ENCODE results near the gene KRT82. TPM values are rescaled to one million over a fixed set of nuclear protein-coding genes. Genes with fewer than 3 reads are reported as not detected.
"Not testable (repeated sequence)": the region's sequence is repeated elsewhere in the genome, so short reads cannot be mapped to it uniquely, and the experiment has no call there.

Gene KRT82
- polyA plus RNA-seq, 1 of the 3 experiments (the other 2 are of a cell fraction) = not detected

GRCh38 chr12:52448228-52448627, 42.1 kb upstream of the KRT82 start:
- no peak overlapping the region for H3K27ac ChIP-seq (ENCODE audit: low read depth in 2 of 2, low read length in 1 of 2)
- H3F3A ChIP-seq (replicated peaks; ENCODE audit: insufficient read depth) = no peaks in the 10 kb centered on the region
- H3K36me3 ChIP-seq (replicated peaks in 1 of 2; ENCODE audit: control insufficient read depth in 1 of 2, insufficient read depth in 2 of 2, low read length in 1 of 2) = no peaks in the 10 kb centered on the region
- H3K4me2 ChIP-seq = no peak overlapping the region
- H2AFZ ChIP-seq (ENCODE audit: low read depth) = no peak overlapping the region
- TF ChIP-seq CHD2 (IDR thresholded peaks at IDR 0.05; ENCODE audit: low read length, partially characterized antibody) = no peak
- no peak for TF ChIP-seq NFIC (IDR thresholded peaks at IDR 0.05; ENCODE audit: borderline replicate concordance)
- TF ChIP-seq RCOR1 (IDR thresholded peaks at IDR 0.05; ENCODE audit: low read length) = no peak
- no peak for TF ChIP-seq EZH2phosphoT487 (IDR thresholded peaks at IDR 0.05; ENCODE audit: borderline replicate concordance, low read depth)
- TF ChIP-seq TAF1 (IDR thresholded peaks at IDR 0.05; ENCODE audit: borderline replicate concordance, low read depth, low read length) = no peak
- TF ChIP-seq IRF3 (IDR thresholded peaks at IDR 0.05; ENCODE audit: low read depth, low read length) = no peak
- TF ChIP-seq FOSL2 (IDR thresholded peaks at IDR 0.05; ENCODE audit: borderline replicate concordance, low read depth) = no peak
- TF ChIP-seq YY1 (IDR thresholded peaks at IDR 0.05; ENCODE audit: low read depth) = no peak
- TF ChIP-seq EP300 (IDR thresholded peaks at IDR 0.05; ENCODE audit: borderline replicate concordance in 1 of 2, low read depth in 1 of 2, low read length in 1 of 2) = no peak
- no peak for TF ChIP-seq TEAD4 (IDR thresholded peaks at IDR 0.05; ENCODE audit: borderline replicate concordance, insufficient read depth)
- no peak for TF ChIP-seq RFX5 (IDR thresholded peaks at IDR 0.05; ENCODE audit: low read length)
- no peak for TF ChIP-seq REST (IDR thresholded peaks at IDR 0.05; ENCODE audit: low read depth, low read length)
- TF ChIP-seq RXRA (IDR thresholded peaks at IDR 0.05; ENCODE audit: borderline replicate concordance, low read depth) = no peak
- no peak for TF ChIP-seq ZBTB33 (IDR thresholded peaks at IDR 0.05; ENCODE audit: borderline replicate concordance, low read depth)
- TF ChIP-seq SIN3A (IDR thresholded peaks at IDR 0.05; ENCODE audit: borderline replicate concordance, low read depth, low read length) = no peak
- no peak for TF ChIP-seq GATA2 (CRISPR knock-in tag; IDR thresholded peaks at IDR 0.05)
- TF ChIP-seq FOXM1 (IDR thresholded peaks at IDR 0.05; ENCODE audit: low read depth) = no peak
- no peak for TF ChIP-seq SMC3 (IDR thresholded peaks at IDR 0.05; ENCODE audit: low read depth, low read length)
- TF ChIP-seq MEF2A (IDR thresholded peaks at IDR 0.05; ENCODE audit: borderline replicate concordance, low read depth) = no peak
- no peak overlapping the region for H3K9ac ChIP-seq
- WGBS (ENCODE audit: low lambda C conversion rate) = 1% methylated on average over 3 of the region's 3 CpGs
- no peaks in the 10 kb centered on the region for H3K9me3 ChIP-seq
- peaks cover 31% of the 10 kb centered on the region for H3K27me3 ChIP-seq (ENCODE audit: insufficient read depth)
- no peaks in the 10 kb centered on the region for H3K9me2 ChIP-seq
- DNase-seq = no peak
- ChIA-PET POLR2A (no interaction called here), CTCF (no interaction called here)
- H3K4me1 ChIP-seq (ENCODE audit: control insufficient read depth in 1 of 2, insufficient read depth in 2 of 2, low read depth in 1 of 2, low read length in 1 of 2) = no peaks in the 10 kb centered on the region
- H3K79me2 ChIP-seq (ENCODE audit: insufficient read depth) = no peaks in the 10 kb centered on the region
- no peak overlapping the region for H3K4me3 ChIP-seq (ENCODE audit: low read depth in 2 of 2, low read length in 1 of 2)
- H4K20me1 ChIP-seq (ENCODE audit: insufficient read depth) = no peaks in the 10 kb centered on the region

GRCh38 chr12:52447196-52447595, 41.1 kb upstream of the KRT82 start:
- CTCF ChIA-PET = interaction anchor here (2.8 kb wide), 1 partner anchor 437 kb away, joined by 6 read pairs; no protein-coding TSS in a partner anchor

More at GRCh38 chr12:52447196-52447595, 41.1 kb upstream of the KRT82 start:
- H3K4me2 ChIP-seq; H2AFZ ChIP-seq (ENCODE audit: low read depth); H3K9ac ChIP-seq; H3K9me3 ChIP-seq; POLR2A ChIA-PET; H3K36me3 ChIP-seq (replicated peaks in 1 of 2; ENCODE audit: control insufficient read depth in 1 of 2, insufficient read depth in 2 of 2, low read length in 1 of 2); H3F3A ChIP-seq (replicated peaks; ENCODE audit: insufficient read depth); H3K27ac ChIP-seq (ENCODE audit: low read depth in 2 of 2, low read length in 1 of 2); H3K4me3 ChIP-seq (ENCODE audit: low read depth in 2 of 2, low read length in 1 of 2); H3K4me1 ChIP-seq (ENCODE audit: control insufficient read depth in 1 of 2, insufficient read depth in 2 of 2, low read depth in 1 of 2, low read length in 1 of 2); H3K9me2 ChIP-seq; DNase-seq; H3K79me2 ChIP-seq (ENCODE audit: insufficient read depth); H4K20me1 ChIP-seq (ENCODE audit: insufficient read depth): not testable (repeated sequence)
- WGBS (ENCODE audit: low lambda C conversion rate) = 38% methylated on average over 3 of the region's 11 CpGs
- H3K27me3 ChIP-seq (ENCODE audit: insufficient read depth) = peaks cover 31% of the 10 kb centered on the region

Measured in SK-N-SH (cell line).